ENCODE data around the gene STK39.

The STK39 gene

GRCh38 chr2:167937403-167937802 is 310.0 kb downstream of the STK39 start:
- H3K36me3 ChIP-seq: no peaks in the 10 kb centered on the region
- no peaks in the 10 kb centered on the region for H3K27me3 ChIP-seq
- no peaks in the 10 kb centered on the region for H3K4me1 ChIP-seq
- H3K4me3 ChIP-seq: no peak overlapping the region
- H3K4me2 ChIP-seq: no peak overlapping the region
- H3K9me3 ChIP-seq: 0 out of 2 replicates have a peak, but pooled peaks cover 4% of the 10 kb centered on the region
- H3K9ac ChIP-seq: no peak overlapping the region
- no peaks in the 10 kb centered on the region for H4K20me1 ChIP-seq
- TF ChIP-seq Cebpa-rat (IDR thresholded peaks at IDR 0.05): no peak
- no peak overlapping the region for H3K27ac ChIP-seq

- Histone ChIP-seq H3K9ac (no peak overlapping the region), H3K9me3 (0 out of 2 replicates have a peak, but pooled peaks cover 4% of the 10 kb centered on the region), H3K36me3 (no peaks in the 10 kb centered on the region), H4K20me1 (no peaks in the 10 kb centered on the region), H3K4me1 (no peaks in the 10 kb centered on the region), H3K27ac (no peak overlapping the region), H3K4me2 (no peak overlapping the region), H3K4me3 (no peak overlapping the region), H3K27me3 (no peaks in the 10 kb centered on the region)
- no peak for TF ChIP-seq Cebpa-rat (IDR thresholded peaks at IDR 0.05)
These were observed 311.6 kb downstream of the STK39 start for GRCh38 chr2:167935803-167936110.

GRCh38 chr2:167933097-167933814 is 314.1 kb downstream of the STK39 start:
- no peak for TF ChIP-seq Cebpa-rat (IDR thresholded peaks at IDR 0.05)
- no peaks in the 10 kb centered on the region for H3K4me1 ChIP-seq
- H3K4me3 ChIP-seq: no peak overlapping the region
- H3K9me3 ChIP-seq: 0 out of 2 replicates have a peak, but pooled peaks cover 4% of the 10 kb centered on the region
- H3K36me3 ChIP-seq: no peaks in the 10 kb centered on the region
- no peak overlapping the region for H3K27ac ChIP-seq
- H3K27me3 ChIP-seq: no peaks in the 10 kb centered on the region
- H4K20me1 ChIP-seq: no peaks in the 10 kb centered on the region
- no peak overlapping the region for H3K9ac ChIP-seq
- H3K4me2 ChIP-seq: no peak overlapping the region

GRCh38 chr2:167932123-167932693 is 315.2 kb downstream of the STK39 start:
- Histone ChIP-seq H3K36me3 (no peaks in the 10 kb centered on the region), H3K27ac (no peak overlapping the region), H4K20me1 (no peaks in the 10 kb centered on the region), H3K9ac (no peak overlapping the region), H3K9me3 (0 out of 2 replicates have a peak, but pooled peaks cover 4% of the 10 kb centered on the region), H3K4me2 (no peak overlapping the region), H3K27me3 (no peaks in the 10 kb centered on the region), H3K4me3 (no peak overlapping the region), H3K4me1 (no peaks in the 10 kb centered on the region)
- no peak for TF ChIP-seq Cebpa-rat (IDR thresholded peaks at IDR 0.05)

- H4K20me1 ChIP-seq: no peaks in the 10 kb centered on the region
- H3K4me1 ChIP-seq: no peaks in the 10 kb centered on the region
- no peak overlapping the region for H3K27ac ChIP-seq
- no peak for TF ChIP-seq Cebpa-rat (IDR thresholded peaks at IDR 0.05)
- H3K27me3 ChIP-seq: no peaks in the 10 kb centered on the region
- no peaks in the 10 kb centered on the region for H3K36me3 ChIP-seq
- 0 out of 2 replicates have a peak, but pooled peaks cover 4% of the 10 kb centered on the region for H3K9me3 ChIP-seq
- H3K4me3 ChIP-seq: no peak overlapping the region
- H3K9ac ChIP-seq: no peak overlapping the region
- H3K4me2 ChIP-seq: no peak overlapping the region
These were observed 317.9 kb downstream of the STK39 start for GRCh38 chr2:167929484-167929883.

GRCh38 chr2:167928434-167928833 is 319.0 kb downstream of the STK39 start:
- H3K4me2 ChIP-seq: no peak overlapping the region
- no peaks in the 10 kb centered on the region for H3K36me3 ChIP-seq
- no peaks in the 10 kb centered on the region for H3K9me3 ChIP-seq

GRCh38 chr2:167925758-167926157 is 321.6 kb downstream of the STK39 start:
- Histone ChIP-seq H3K4me3 (no peak overlapping the region), H3K9ac (no peak overlapping the region), H3K27ac (no peak overlapping the region), H3K4me1 (no peaks in the 10 kb centered on the region), H3K9me3 (no peaks in the 10 kb centered on the region), H3K36me3 (no peaks in the 10 kb centered on the region), H3K27me3 (no peaks in the 10 kb centered on the region), H3K4me2 (no peak overlapping the region), H4K20me1 (no peaks in the 10 kb centered on the region)
- TF ChIP-seq Cebpa-rat (IDR thresholded peaks at IDR 0.05): no peak

More at GRCh38 chr2:167928434-167928833, 319.0 kb downstream of the STK39 start:
- Histone ChIP-seq H3K27me3 (no peaks in the 10 kb centered on the region), H4K20me1 (no peaks in the 10 kb centered on the region), H3K4me1 (no peaks in the 10 kb centered on the region), H3K27ac (no peak overlapping the region), H3K4me3 (no peak overlapping the region), H3K9ac (no peak overlapping the region)
- TF ChIP-seq Cebpa-rat (IDR thresholded peaks at IDR 0.05): no peak

- no peaks in the 10 kb centered on the region for H3K9me3 ChIP-seq
- no peak for TF ChIP-seq Cebpa-rat (IDR thresholded peaks at IDR 0.05)
- H3K27ac ChIP-seq: no peak overlapping the region
These were observed 322.8 kb downstream of the STK39 start for GRCh38 chr2:167924556-167924955.

GRCh38 chr2:167916756-167917155 is 330.6 kb downstream of the STK39 start:
- Histone ChIP-seq H3K9me3 (no peaks in the 10 kb centered on the region), H3K36me3 (no peaks in the 10 kb centered on the region), H3K27ac (no peak overlapping the region), H4K20me1 (no peaks in the 10 kb centered on the region), H3K4me1 (no peaks in the 10 kb centered on the region), H3K27me3 (no peaks in the 10 kb centered on the region), H3K9ac (no peak overlapping the region), H3K4me2 (no peak overlapping the region), H3K4me3 (no peak overlapping the region)
- TF ChIP-seq Cebpa-rat (IDR thresholded peaks at IDR 0.05): no peak

More at GRCh38 chr2:167924556-167924955, 322.8 kb downstream of the STK39 start:
- no peak overlapping the region for H3K4me2 ChIP-seq
- H3K27me3 ChIP-seq: no peaks in the 10 kb centered on the region
- H3K4me3 ChIP-seq: no peak overlapping the region
- H4K20me1 ChIP-seq: no peaks in the 10 kb centered on the region
- no peaks in the 10 kb centered on the region for H3K4me1 ChIP-seq
- H3K36me3 ChIP-seq: no peaks in the 10 kb centered on the region
- no peak overlapping the region for H3K9ac ChIP-seq

- TF ChIP-seq Cebpa-rat (IDR thresholded peaks at IDR 0.05): no peak
- H3K27ac ChIP-seq: no peak overlapping the region
- no peak overlapping the region for H3K9ac ChIP-seq
- no peaks in the 10 kb centered on the region for H3K36me3 ChIP-seq
- H4K20me1 ChIP-seq: no peaks in the 10 kb centered on the region
- H3K27me3 ChIP-seq: no peaks in the 10 kb centered on the region
- no peaks in the 10 kb centered on the region for H3K9me3 ChIP-seq
- no peak overlapping the region for H3K4me2 ChIP-seq
- no peak overlapping the region for H3K4me3 ChIP-seq
- no peaks in the 10 kb centered on the region for H3K4me1 ChIP-seq
These were observed 332.4 kb downstream of the STK39 start for GRCh38 chr2:167914969-167915368.
